Measurements from ENCODE around the gene TSPAN5. TPM values are rescaled to one million over a fixed set of nuclear protein-coding genes. Genes with fewer than 3 reads are reported as not detected.

The TSPAN5 gene
- total and polyA plus RNA-seq, 7 experiments from 2014 or later: 3.3 to 31.6 (median 7.8) TPM

DNA sequence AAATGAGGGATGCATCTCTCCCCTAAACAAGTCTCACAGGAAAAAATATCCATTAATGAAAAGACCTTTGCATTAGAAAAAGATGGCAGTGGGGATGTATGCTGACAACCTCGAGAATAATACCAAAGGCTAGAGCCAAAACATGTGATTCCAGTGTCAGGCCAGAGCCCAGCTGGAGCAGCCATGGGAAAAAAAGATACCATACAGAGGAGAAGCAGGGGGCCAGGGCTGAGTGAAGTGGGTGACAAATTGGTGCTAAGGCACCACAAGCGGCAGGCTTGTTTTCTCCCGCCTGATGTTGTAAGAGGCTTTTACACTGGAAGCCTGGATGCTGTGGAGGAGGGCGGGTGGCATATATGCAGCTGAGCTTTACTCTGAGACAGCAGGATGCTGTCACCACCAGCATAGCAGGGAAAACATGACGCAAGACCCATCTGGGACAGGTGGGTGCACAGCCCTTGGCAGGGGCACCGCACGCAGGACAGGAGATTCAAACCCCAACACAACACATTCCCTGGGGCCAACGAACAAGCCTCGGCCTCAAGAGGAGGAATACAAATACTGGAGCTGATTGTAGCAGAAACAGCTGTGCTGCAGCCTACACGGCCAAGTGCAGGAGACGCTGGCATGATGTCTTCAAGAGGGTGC, 91.9 kb downstream of the TSPAN5 start:
- Histone ChIP-seq H3K9me3 (ENCODE audit: control insufficient read depth in 2 of 3, low read length in 3 of 3) (no peaks in the 10 kb centered on the region), H3K36me3 (ENCODE audit: control insufficient read depth in 2 of 3, insufficient read depth in 3 of 3, low read length in 3 of 3) (no peaks in the 10 kb centered on the region), H3K4me1 (ENCODE audit: control insufficient read depth in 2 of 2, insufficient read depth in 2 of 2, low read length in 2 of 2) (no peaks in the 10 kb centered on the region), H3K4me3 (ENCODE audit: low read length) (no peak overlapping the region), H3K27ac (ENCODE audit: low read depth, low read length) (no peak overlapping the region), H3K27me3 (ENCODE audit: control insufficient read depth in 2 of 2, insufficient read depth in 2 of 2, low read length in 2 of 2) (no peaks in the 10 kb centered on the region)
- Mint-ChIP-seq H3K27me3 (no peaks in the 10 kb centered on the region), H3K4me3 (no peak overlapping the region), H3K27ac (peak overlapping the region in 1 of 9 donors; percentile 31), H3K9me3 (peaks cover 0 to 3% (median 0%) of the 10 kb centered on the region in 11 donors), H3K36me3 (peaks cover 7 to 28% (median 10%) of the 10 kb centered on the region in 5 donors), H3K4me1 (peaks cover 18 to 41% (median 23%) of the 10 kb centered on the region in 7 donors)
- ATAC-seq (no peak), DNase-seq (no peak)
- intact Hi-C loops (cut with micrococcal nuclease): no loop called here
- ChIA-PET CTCF (no interaction called here), POLR2A (no interaction called here)

DNA sequence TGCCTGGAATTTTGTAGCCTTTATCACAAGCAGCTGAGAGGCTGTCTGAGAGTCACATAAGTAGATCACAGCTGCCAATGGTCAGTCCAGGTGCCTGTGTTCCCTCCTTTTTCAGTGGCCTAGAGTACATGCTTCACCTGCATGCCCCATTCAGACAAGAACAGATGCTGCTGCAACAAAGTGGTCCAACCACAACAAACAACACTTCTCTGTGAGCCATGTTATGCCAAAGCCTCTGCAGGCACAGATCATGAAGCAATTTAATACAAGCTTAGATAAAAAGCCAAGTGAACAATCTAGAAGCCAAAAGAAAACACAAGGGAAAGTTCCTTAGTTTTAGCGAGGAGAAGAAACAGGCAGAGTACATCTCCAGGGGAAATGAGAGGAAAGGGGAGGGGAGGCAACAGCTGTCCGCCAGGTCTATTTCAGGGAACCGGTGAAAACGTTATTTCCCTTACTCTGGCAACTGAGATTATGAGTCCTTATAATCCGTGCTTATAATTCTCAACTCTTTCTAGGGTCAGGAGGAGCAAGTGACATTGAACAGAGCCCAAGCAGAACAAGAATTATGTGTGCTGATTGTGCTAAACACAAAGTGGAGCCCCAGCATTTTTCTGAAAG, 92.6 kb downstream of the TSPAN5 start:
- Mint-ChIP-seq H3K4me3 (no peak overlapping the region), H3K27me3 (no peaks in the 10 kb centered on the region), H3K27ac (no peak overlapping the region), H3K36me3 (peaks cover 5 to 28% (median 11%) of the 10 kb centered on the region in 5 donors), H3K9me3 (peaks cover 0 to 3% (median 0%) of the 10 kb centered on the region in 11 donors), H3K4me1 (peaks cover 17 to 36% (median 22%) of the 10 kb centered on the region in 7 donors)
- intact Hi-C loops (cut with micrococcal nuclease): no loop called here
- no peaks in the 10 kb centered on the region for H3K9me3 ChIP-seq (ENCODE audit: control insufficient read depth in 2 of 3, low read length in 3 of 3)
- H3K27me3 ChIP-seq (ENCODE audit: control insufficient read depth in 2 of 2, insufficient read depth in 2 of 2, low read length in 2 of 2): no peaks in the 10 kb centered on the region
- ChIA-PET CTCF (no interaction called here), POLR2A (no interaction called here)
- H3K27ac ChIP-seq (ENCODE audit: low read depth, low read length): no peak overlapping the region
- no peak for DNase-seq
- H3K4me3 ChIP-seq (ENCODE audit: low read length): no peak overlapping the region
- no peak for ATAC-seq
- H3K4me1 ChIP-seq (ENCODE audit: control insufficient read depth in 2 of 2, insufficient read depth in 2 of 2, low read length in 2 of 2): no peaks in the 10 kb centered on the region
- no peaks in the 10 kb centered on the region for H3K36me3 ChIP-seq (ENCODE audit: control insufficient read depth in 2 of 3, insufficient read depth in 3 of 3, low read length in 3 of 3)

DNA sequence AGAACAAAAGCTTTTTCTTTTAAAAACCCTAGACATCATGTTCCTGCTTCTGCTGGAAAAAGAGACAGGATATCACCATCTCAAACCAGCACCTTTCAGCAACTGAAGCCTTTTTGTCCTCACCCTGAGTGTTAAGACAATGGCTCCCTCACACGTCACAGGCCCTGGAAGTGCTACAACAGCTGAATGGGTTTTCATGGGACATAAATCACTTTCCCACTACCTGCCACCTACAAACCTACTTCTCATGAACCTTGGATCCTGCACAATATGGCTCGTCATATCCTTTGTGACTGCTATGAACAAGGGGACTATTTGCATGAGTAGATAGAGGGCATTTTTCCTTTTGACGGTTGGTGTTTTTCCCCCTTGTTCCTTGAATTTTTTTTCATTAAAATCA, 93.6 kb downstream of the TSPAN5 start:
- ATAC-seq (no peak), DNase-seq (no peak)
- Histone ChIP-seq H3K27me3 (ENCODE audit: control insufficient read depth in 2 of 2, insufficient read depth in 2 of 2, low read length in 2 of 2) (no peaks in the 10 kb centered on the region), H3K4me3 (ENCODE audit: low read length) (no peak overlapping the region), H3K36me3 (ENCODE audit: control insufficient read depth in 2 of 3, insufficient read depth in 3 of 3, low read length in 3 of 3) (no peaks in the 10 kb centered on the region), H3K27ac (ENCODE audit: low read depth, low read length) (no peak overlapping the region), H3K9me3 (ENCODE audit: control insufficient read depth in 2 of 3, low read length in 3 of 3) (no peaks in the 10 kb centered on the region), H3K4me1 (ENCODE audit: control insufficient read depth in 2 of 2, insufficient read depth in 2 of 2, low read length in 2 of 2) (no peaks in the 10 kb centered on the region)
- Mint-ChIP-seq H3K27me3 (no peaks in the 10 kb centered on the region), H3K27ac (no peak overlapping the region), H3K4me1 (peaks cover 14 to 27% (median 22%) of the 10 kb centered on the region in 7 donors), H3K4me3 (no peak overlapping the region), H3K9me3 (peaks cover 0 to 3% (median 0%) of the 10 kb centered on the region in 11 donors), H3K36me3 (peaks cover 5 to 22% (median 10%) of the 10 kb centered on the region in 5 donors)
- ChIA-PET POLR2A (no interaction called here), CTCF (no interaction called here)
- intact Hi-C loops (cut with micrococcal nuclease): no loop called here

DNA sequence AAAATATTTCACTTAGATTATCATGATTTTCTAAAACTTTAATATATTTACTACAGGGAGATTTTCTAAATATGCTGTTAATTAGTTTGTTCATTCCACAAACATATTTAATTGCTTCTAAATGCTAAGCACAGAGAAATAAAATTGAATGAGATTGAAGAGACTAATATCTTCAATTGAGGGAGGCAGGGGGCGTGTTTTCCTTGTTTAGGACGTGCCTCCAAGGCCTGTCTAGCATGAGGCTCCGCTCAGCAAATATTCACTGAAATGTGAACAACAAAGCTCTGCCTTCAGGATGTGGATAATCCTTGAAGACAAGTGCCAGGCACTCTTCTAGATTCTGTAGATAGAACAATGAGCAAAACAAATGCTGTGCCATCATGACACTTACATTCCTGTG, 98.1 kb downstream of the TSPAN5 start:
- intact Hi-C loops (cut with micrococcal nuclease): loop anchor here in 1 of 2 donors (1.0 kb wide), 1 partner anchor 269 kb away; no protein-coding TSS in a partner anchor
- ATAC-seq: no peak
- CTCF ChIA-PET: no interaction called here

DNA sequence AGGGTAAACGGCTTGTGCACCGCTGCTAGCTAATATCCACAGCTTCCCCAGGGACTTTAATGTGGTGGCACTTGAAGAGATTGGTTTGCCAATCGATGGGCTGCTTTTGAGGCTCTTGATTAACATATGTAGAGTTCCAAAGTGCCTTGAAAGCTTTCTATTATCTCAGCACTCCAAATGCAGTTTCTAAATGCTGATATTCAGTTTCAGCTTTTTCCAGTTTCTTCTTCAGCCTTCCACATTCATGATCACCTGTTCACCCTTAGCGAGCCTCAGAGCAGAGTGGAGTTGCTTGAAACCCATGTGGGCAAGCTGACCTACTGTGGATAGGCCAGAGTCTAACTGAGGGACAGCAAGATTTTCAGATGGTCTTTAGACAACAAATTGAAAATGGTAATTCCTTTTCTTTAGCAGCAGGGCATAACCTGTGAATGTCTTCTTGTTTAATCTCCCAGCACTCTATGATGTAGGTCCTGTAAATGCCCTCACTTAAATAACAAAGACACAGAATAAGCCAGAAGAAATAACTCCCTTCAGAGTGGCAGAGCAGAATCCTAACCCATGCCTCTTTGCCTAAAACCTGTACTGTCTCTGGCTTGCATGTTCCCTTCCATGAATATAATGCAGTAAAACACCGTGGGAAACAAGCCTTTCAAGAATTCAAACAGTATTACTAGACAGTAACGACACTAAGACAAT, 99.8 kb downstream of the TSPAN5 start:
- ChIA-PET CTCF (no interaction called here), POLR2A (no interaction called here)
- Histone ChIP-seq H3K4me3 (ENCODE audit: low read length) (no peak overlapping the region), H3K4me1 (ENCODE audit: control insufficient read depth in 2 of 2, insufficient read depth in 2 of 2, low read length in 2 of 2) (no peaks in the 10 kb centered on the region), H3K27me3 (ENCODE audit: control insufficient read depth in 2 of 2, insufficient read depth in 2 of 2, low read length in 2 of 2) (no peaks in the 10 kb centered on the region), H3K36me3 (ENCODE audit: control insufficient read depth in 2 of 3, insufficient read depth in 3 of 3, low read length in 3 of 3) (no peaks in the 10 kb centered on the region), H3K9me3 (ENCODE audit: control insufficient read depth in 2 of 3, low read length in 3 of 3) (no peaks in the 10 kb centered on the region), H3K27ac (ENCODE audit: low read depth, low read length) (no peak overlapping the region)
- Mint-ChIP-seq H3K27ac (peak overlapping the region in 1 of 9 donors; percentile 28), H3K4me3 (no peak overlapping the region), H3K27me3 (no peaks in the 10 kb centered on the region), H3K36me3 (peaks cover 5 to 18% (median 10%) of the 10 kb centered on the region in 5 donors), H3K4me1 (peaks cover 0 to 14% (median 5%) of the 10 kb centered on the region in 7 donors), H3K9me3 (peaks cover 0 to 3% (median 0%) of the 10 kb centered on the region in 11 donors)
- DNase-seq: no peak
- intact Hi-C loops (cut with micrococcal nuclease): no loop called here
- no peak for ATAC-seq

More for the DNA sequence above, 98.1 kb downstream of the TSPAN5 start:
- Histone ChIP-seq H3K27ac (ENCODE audit: low read depth, low read length) (no peak overlapping the region), H3K9me3 (ENCODE audit: control insufficient read depth in 2 of 3, low read length in 3 of 3) (no peaks in the 10 kb centered on the region), H3K27me3 (ENCODE audit: control insufficient read depth in 2 of 2, insufficient read depth in 2 of 2, low read length in 2 of 2) (no peaks in the 10 kb centered on the region), H3K36me3 (ENCODE audit: control insufficient read depth in 2 of 3, insufficient read depth in 3 of 3, low read length in 3 of 3) (no peaks in the 10 kb centered on the region), H3K4me1 (ENCODE audit: control insufficient read depth in 2 of 2, insufficient read depth in 2 of 2, low read length in 2 of 2) (no peaks in the 10 kb centered on the region), H3K4me3 (ENCODE audit: low read length) (no peak overlapping the region)
- Mint-ChIP-seq H3K4me3 (no peak overlapping the region), H3K27me3 (no peaks in the 10 kb centered on the region), H3K27ac (peak overlapping the region in 1 of 9 donors; percentile 32), H3K4me1 (peaks cover 0 to 12% (median 5%) of the 10 kb centered on the region in 7 donors), H3K9me3 (peaks cover 0 to 3% (median 0%) of the 10 kb centered on the region in 11 donors), H3K36me3 (peaks cover 4 to 13% (median 6%) of the 10 kb centered on the region in 5 donors)
- DNase-seq: no peak
- POLR2A ChIA-PET: no interaction called here

DNA sequence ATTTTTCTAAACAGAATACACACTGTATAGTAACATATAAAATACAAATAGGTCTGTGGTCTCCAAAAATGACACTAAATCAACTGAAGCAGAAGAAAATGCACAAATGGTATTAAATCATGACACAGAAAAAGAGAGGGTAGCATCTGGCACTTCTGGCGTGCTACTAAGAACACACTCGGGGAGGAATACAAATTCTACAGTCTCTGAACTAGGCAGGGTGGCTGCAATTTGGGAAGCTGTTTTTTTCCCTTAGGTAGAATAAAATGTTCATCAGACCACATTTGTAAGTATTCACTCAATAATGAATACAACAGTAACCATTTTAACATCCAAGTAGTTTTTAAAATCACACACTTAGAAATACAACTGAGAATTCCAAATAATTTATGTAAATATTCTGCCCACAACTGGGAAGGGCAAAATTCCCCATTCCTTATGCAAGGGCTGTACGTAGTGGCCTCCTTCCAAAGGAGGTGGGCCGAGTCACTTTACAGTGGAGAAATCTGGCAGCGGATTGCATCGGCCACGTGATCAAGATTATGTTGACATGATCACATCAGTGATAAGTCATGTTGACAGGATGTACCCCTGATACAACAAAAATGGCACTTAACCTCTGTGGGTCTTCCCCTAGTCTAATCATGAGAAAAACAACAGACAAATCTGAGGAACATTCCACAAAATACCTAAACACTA, 101.1 kb downstream of the TSPAN5 start:
- H3K36me3 ChIP-seq (ENCODE audit: control insufficient read depth in 2 of 3, insufficient read depth in 3 of 3, low read length in 3 of 3): no peaks in the 10 kb centered on the region
- DNase-seq: no peak
- Mint-ChIP-seq H3K4me1 (peaks cover 0 to 14% (median 5%) of the 10 kb centered on the region in 7 donors), H3K36me3 (peaks cover 5 to 24% (median 10%) of the 10 kb centered on the region in 5 donors), H3K27ac (no peak overlapping the region), H3K27me3 (no peaks in the 10 kb centered on the region), H3K4me3 (no peak overlapping the region), H3K9me3 (peaks cover 0 to 3% (median 0%) of the 10 kb centered on the region in 11 donors)
- H3K27me3 ChIP-seq (ENCODE audit: control insufficient read depth in 2 of 2, insufficient read depth in 2 of 2, low read length in 2 of 2): no peaks in the 10 kb centered on the region
- H3K4me1 ChIP-seq (ENCODE audit: control insufficient read depth in 2 of 2, insufficient read depth in 2 of 2, low read length in 2 of 2): no peaks in the 10 kb centered on the region
- no peak overlapping the region for H3K4me3 ChIP-seq (ENCODE audit: low read length)
- ChIA-PET CTCF (no interaction called here), POLR2A (interaction anchor here (0.9 kb wide), 1 partner anchor 79 kb away, joined by 3 read pairs; no protein-coding TSS in a partner anchor)
- H3K9me3 ChIP-seq (ENCODE audit: control insufficient read depth in 2 of 3, low read length in 3 of 3): no peaks in the 10 kb centered on the region
- intact Hi-C loops (cut with micrococcal nuclease): no loop called here
- H3K27ac ChIP-seq (ENCODE audit: low read depth, low read length): no peak overlapping the region
- ATAC-seq: no peak
